A673 (cell line): ENCODE measurements around the gene B3GNT3. TPM values are rescaled to one million over a fixed set of nuclear protein-coding genes. Genes with fewer than 3 reads are reported as not detected.

ENCODE experiments used
- BruUV-seq: library from RNA; stranded (reverse); fragments of 400-500 nt; replicated peaks from 2 replicates; lab custom pipeline; 2021; lab: Mats Ljungman, UMichigan
- CTCF ChIA-PET: fragments of 300-600 bp; sonication (Branson Sonifier 250); formaldehyde crosslinking; loops from one replicate; lab custom pipeline; 2022; ENCODE audit warnings: antibody characterized with exemption; lab: Charles Lee
- POLR2A ChIA-PET: fragments of 300-600 bp; sonication (Branson Sonifier 250); formaldehyde crosslinking; loops from one replicate; lab custom pipeline; 2022; ENCODE audit warnings: antibody characterized with exemption; ENCODE audit not compliant: low non-redundant PET; lab: Charles Lee
- DNase-seq: peaks from one replicate; pipeline ENCODE4 v3.0.0-alpha.2; 2015; ENCODE audit warnings: low spot score
- H3K27ac ChIP-seq: fragments of 200-600 bp; sonication (generic); 2 replicates; pipeline ENCODE4 v1.5.1; 2016; ENCODE audit warnings: mixed run types, low read depth, mild to moderate bottlenecking, mixed read lengths, antibody characterized with exemption, low read length; ENCODE audit not compliant: poor library complexity, severe bottlenecking
- H3K27me3 ChIP-seq: fragments of 200-600 bp; sonication (generic); replicated peaks from 2 replicates; pipeline ENCODE4 v1.6.1; 2017; ENCODE audit warnings: mixed run types, low read depth, mild to moderate bottlenecking, mixed read lengths, antibody characterized with exemption, low read length; ENCODE audit not compliant: insufficient read depth, poor library complexity
- H3K36me3 ChIP-seq: fragments of 200-600 bp; sonication (generic); 2 replicates; pipeline ENCODE4 v1.6.1; 2016; ENCODE audit warnings: mixed run types, mild to moderate bottlenecking, mixed read lengths, antibody characterized with exemption, low read length; ENCODE audit not compliant: insufficient read depth, poor library complexity, severe bottlenecking
- H3K4me1 ChIP-seq: fragments of 200-600 bp; sonication (generic); 2 replicates; pipeline ENCODE4 v1.6.1; 2017; ENCODE audit warnings: mixed run types, mild to moderate bottlenecking, mixed read lengths, antibody characterized with exemption, low read length; ENCODE audit not compliant: insufficient read depth, poor library complexity, severe bottlenecking
- H3K4me3 ChIP-seq: fragments of 200-600 bp; sonication (generic); 2 replicates; pipeline ENCODE4 v1.5.1; 2016; ENCODE audit warnings: low read depth, mixed run types, mild to moderate bottlenecking, mixed read lengths, low read length; ENCODE audit not compliant: poor library complexity, severe bottlenecking
- H3K9me3 ChIP-seq: fragments of 200-600 bp; sonication (generic); 2 replicates; pipeline ENCODE4 v1.6.1; 2016; ENCODE audit warnings: mixed run types, low read depth, mild to moderate bottlenecking, mixed read lengths, antibody characterized with exemption, low read length; ENCODE audit not compliant: poor library complexity, severe bottlenecking
- EZH2 ChIP-seq: fragments of 200-600 bp; sonication (generic); IDR thresholded peaks from 2 replicates; pipeline ENCODE4 v1.6.1; 2017; ENCODE audit warnings: borderline replicate concordance, low read depth, mild to moderate bottlenecking, mixed read lengths, antibody characterized with exemption, low read length; ENCODE audit not compliant: poor library complexity, severe bottlenecking
- intact Hi-C: fragments of 100-400 bp; cut with micrococcal nuclease; formaldehyde crosslinking; loops from one replicate; pipeline ENCODE4 v1.10.0; 2022; ENCODE audit not compliant: unreplicated experiment
- total RNA-seq: library from RNA; stranded (reverse); gene quantifications from 2 replicates; pipeline ENCODE4 v1.2.3, GENCODE V29; 2021
- TF ChIP-seq, protein P1 (sequence below): fragments of 300-800, 200-600 bp; sonication (generic); conservative IDR thresholded peaks from 2 replicates; pipeline ENCODE4 v1.5.1; 2017; ENCODE audit warnings: low read depth, mild to moderate bottlenecking, antibody characterized with exemption, low read length, moderate library complexity, mixed read lengths

The B3GNT3 gene
- total RNA-seq, 1 experiment from 2014 or later = not detected

DNA sequence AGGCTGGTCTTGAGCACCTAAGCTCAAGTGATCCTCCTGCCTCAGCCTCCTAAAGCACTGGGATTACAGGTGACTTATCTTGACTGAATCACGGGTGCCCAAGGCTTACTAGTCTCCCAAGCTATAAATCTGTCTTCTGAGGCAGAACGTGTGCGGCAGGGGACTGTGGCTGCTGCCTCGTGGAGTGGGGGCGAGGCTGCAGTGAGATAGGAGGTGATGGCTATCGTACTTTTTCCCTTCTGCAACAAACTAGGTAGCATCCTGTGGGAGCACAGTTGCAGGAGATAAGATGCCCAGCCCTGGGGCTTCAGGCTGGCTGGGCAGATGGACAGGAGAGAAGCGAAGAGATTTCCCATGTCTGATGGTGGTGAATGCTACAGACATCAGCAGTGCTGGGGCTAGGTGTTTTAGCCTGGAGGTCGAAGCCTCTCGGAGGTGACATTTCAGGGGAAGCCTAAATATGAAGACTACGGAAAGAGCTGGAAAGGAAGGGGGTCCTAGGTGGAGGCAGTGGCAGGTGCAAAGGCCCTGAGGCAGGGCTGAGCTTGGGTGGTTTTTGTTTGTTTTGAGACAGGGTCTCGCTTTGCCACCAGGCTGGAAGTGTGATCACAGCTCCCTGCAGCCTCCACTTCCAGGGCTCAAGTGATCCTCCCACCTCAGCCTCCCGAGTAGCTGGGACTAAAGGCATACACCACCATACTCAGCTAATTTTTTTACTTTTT is 7.4 kb downstream of the B3GNT3 start:
- Histone ChIP-seq H3K4me1 (no peaks in the 10 kb centered on the region), H3K36me3 (no peaks in the 10 kb centered on the region), H3K4me3 (no peak overlapping the region), H3K27ac (no peak overlapping the region), H3K27me3 (peaks cover 4% of the 10 kb centered on the region), H3K9me3 (no peaks in the 10 kb centered on the region)
- intact Hi-C loops = no loop called here
- no TSS peak for BruUV-seq
- ChIA-PET CTCF (no interaction called here), POLR2A (interaction anchor here (0.7 kb wide), 1 partner anchor 279 kb away, joined by 3 read pairs; no protein-coding TSS in a partner anchor)
- DNase-seq = no peak
- TF ChIP-seq, protein P1, sequence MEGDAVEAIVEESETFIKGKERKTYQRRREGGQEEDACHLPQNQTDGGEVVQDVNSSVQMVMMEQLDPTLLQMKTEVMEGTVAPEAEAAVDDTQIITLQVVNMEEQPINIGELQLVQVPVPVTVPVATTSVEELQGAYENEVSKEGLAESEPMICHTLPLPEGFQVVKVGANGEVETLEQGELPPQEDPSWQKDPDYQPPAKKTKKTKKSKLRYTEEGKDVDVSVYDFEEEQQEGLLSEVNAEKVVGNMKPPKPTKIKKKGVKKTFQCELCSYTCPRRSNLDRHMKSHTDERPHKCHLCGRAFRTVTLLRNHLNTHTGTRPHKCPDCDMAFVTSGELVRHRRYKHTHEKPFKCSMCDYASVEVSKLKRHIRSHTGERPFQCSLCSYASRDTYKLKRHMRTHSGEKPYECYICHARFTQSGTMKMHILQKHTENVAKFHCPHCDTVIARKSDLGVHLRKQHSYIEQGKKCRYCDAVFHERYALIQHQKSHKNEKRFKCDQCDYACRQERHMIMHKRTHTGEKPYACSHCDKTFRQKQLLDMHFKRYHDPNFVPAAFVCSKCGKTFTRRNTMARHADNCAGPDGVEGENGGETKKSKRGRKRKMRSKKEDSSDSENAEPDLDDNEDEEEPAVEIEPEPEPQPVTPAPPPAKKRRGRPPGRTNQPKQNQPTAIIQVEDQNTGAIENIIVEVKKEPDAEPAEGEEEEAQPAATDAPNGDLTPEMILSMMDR = no peak
- no peak for TF ChIP-seq EZH2

DNA sequence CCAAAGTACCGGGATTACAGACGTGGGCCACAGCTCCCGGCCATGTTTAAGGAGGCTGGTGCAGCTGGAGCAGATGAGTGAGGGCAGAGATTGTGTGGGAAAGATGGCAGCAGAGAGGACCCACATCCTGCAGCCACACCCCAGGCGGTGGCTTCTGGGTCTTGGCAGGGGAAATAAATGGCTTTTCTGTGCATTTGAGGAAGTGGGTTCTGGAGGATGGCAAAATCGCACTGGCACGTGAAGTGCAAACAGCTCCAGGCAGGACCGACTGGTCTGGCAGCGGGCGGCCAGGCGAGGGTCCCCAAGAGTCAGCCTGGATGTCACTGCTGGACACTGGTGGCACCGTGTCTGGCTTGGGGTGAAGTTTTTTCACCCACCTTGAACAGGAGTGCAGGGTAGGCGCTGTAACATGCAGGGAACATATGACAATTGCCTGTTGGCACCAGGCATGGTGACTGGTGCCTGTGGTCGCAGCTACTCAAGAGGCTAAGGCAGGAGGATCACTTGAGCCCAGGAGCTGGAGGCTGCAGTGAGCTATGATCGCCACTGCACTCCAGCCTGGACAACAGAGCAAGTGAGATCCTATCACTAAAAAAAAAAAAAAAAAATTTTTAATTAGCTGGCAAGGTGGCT is 8.4 kb downstream of the B3GNT3 start:
- no TSS peak for BruUV-seq
- Histone ChIP-seq H3K27me3 (peaks cover 4% of the 10 kb centered on the region), H3K27ac (no peak overlapping the region), H3K4me3 (no peak overlapping the region), H3K36me3 (no peaks in the 10 kb centered on the region), H3K4me1 (no peaks in the 10 kb centered on the region), H3K9me3 (no peaks in the 10 kb centered on the region)
- intact Hi-C loops = no loop called here
- TF ChIP-seq, protein P1 = no peak
- TF ChIP-seq EZH2 = no peak
- POLR2A ChIA-PET = interaction anchor here (0.6 kb wide), 1 partner anchor 22 kb away, joined by 6 read pairs; no protein-coding TSS in a partner anchor
- CTCF ChIA-PET = interaction anchor here (0.7 kb wide), 2 partner anchors 45 to 128 kb away, joined by 3 read pairs; no protein-coding TSS in a partner anchor
- DNase-seq = no peak

DNA sequence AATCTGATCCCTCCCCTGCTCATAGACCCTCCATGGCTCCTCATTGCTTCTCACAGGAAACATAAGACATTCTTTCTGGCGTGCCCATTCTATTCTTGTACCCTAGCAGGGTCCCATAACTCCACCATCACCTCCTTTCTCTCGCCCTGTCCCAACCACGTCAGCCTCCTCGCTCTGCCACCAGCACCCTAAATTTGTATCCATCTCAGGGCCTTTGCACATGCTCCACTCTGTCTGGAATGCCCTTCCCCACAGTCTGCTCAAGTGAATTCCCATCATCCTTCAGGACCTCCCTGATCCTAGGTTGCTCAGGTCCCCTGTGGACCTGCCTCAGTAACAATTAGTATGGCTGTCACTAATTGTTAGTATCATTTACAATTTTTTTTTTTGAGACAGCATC is 10.5 kb downstream of the B3GNT3 start:
- intact Hi-C loops = no loop called here
- H3K9me3 ChIP-seq = no peaks in the 10 kb centered on the region
- H3K27ac ChIP-seq = no peak overlapping the region
- POLR2A ChIA-PET = no interaction called here
- H3K4me3 ChIP-seq = no peak overlapping the region
- CTCF ChIA-PET = no interaction called here
- no TSS peak for BruUV-seq
- no peak for DNase-seq
- H3K36me3 ChIP-seq = no peaks in the 10 kb centered on the region
- H3K27me3 ChIP-seq = peaks cover 4% of the 10 kb centered on the region
- TF ChIP-seq EZH2 = no peak
- no peaks in the 10 kb centered on the region for H3K4me1 ChIP-seq
